ENCODE data around the gene DDX10. TPM values are rescaled to one million over a fixed set of nuclear protein-coding genes. Genes with fewer than 3 reads are reported as not detected.

DDX10 gene
- total RNA-seq, 1 donor, result 20.3 TPM

DNA sequence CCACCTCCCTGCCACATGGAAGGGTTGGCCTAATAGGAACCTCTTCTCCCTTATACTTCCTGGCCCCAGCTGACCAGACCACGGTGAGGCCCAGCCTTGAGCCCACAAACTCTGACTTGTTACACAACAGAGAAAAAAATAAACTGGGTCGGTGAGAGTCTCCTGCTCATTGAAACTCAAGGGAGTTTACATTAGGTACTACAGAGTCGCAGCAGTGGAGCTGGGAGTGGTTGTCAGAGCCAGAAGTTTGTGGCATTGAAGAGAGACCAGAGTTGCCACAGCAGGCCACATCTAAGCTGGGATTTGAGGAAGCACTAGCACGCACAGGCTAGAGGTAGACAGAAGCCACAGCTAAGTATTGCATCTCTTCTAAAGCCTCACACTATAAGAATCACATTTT, 296.2 kb downstream of the DDX10 start:
- no peak overlapping the region for H3K4me3 ChIP-seq (ENCODE audit: low read depth, low read length)
- peak; percentile 10 for DNase-seq (ENCODE audit: low read depth)
- TF ChIP-seq CTCF (IDR thresholded peaks at IDR 0.05; ENCODE audit: insufficient read depth, low read depth, low read length), result no peak

GRCh38 chr11:108963118-108963517, 298.2 kb downstream of the DDX10 start:
- TF ChIP-seq CTCF (IDR thresholded peaks at IDR 0.05; ENCODE audit: insufficient read depth, low read depth, low read length), result no peak
- no peak overlapping the region for H3K4me3 ChIP-seq (ENCODE audit: low read depth, low read length)
- no peak for DNase-seq (ENCODE audit: low read depth)

DNA sequence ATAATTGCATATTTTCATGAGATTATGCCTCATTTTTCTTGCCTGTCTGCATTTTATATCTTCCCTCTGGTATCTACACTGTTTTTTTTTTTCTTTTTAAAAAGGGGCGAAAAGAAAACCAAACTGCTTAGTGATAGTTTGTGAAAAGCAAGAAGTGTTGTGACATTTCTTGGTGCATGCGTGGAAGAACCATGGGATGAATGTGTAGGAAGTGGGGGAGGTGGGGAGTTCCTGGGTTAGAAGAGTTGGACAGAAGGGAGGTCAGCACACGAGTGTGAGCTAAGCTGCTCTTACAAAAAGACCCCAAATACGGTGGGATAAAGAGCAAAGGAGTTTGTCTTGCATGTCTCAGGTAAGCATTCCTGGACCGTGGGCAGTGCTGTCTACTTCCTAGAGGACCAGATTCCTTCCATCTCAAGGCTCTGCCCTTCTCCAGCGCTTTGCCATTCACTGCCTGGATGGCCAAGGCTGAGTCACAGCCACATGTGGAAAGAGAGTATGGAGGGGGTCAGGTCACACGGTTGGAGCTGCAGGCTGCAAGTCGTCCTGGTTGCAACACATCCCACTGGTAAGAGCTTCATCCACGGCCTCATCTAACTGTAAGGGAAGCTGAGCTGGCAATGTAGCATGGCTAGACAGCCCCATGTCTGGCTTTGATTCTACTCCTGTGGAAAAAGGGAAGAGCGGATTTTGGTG, 300.6 kb downstream of the DDX10 start:
- no peak for TF ChIP-seq CTCF (IDR thresholded peaks at IDR 0.05; ENCODE audit: insufficient read depth, low read depth, low read length)
- DNase-seq (ENCODE audit: low read depth), result peak; percentile 92
- no peak overlapping the region for H3K4me3 ChIP-seq (ENCODE audit: low read depth, low read length)

GRCh38 chr11:108966206-108966605, 301.3 kb downstream of the DDX10 start:
- no peak for TF ChIP-seq CTCF (IDR thresholded peaks at IDR 0.05; ENCODE audit: insufficient read depth, low read depth, low read length)
- no peak overlapping the region for H3K4me3 ChIP-seq (ENCODE audit: low read depth, low read length)
- no peak for DNase-seq (ENCODE audit: low read depth)

GRCh38 chr11:108966978-108967377, 302.1 kb downstream of the DDX10 start:
- H3K4me3 ChIP-seq (ENCODE audit: low read depth, low read length), result no peak overlapping the region
- TF ChIP-seq CTCF (IDR thresholded peaks at IDR 0.05; ENCODE audit: insufficient read depth, low read depth, low read length), result no peak
- no peak for DNase-seq (ENCODE audit: low read depth)

- TF ChIP-seq CTCF (IDR thresholded peaks at IDR 0.05; ENCODE audit: insufficient read depth, low read depth, low read length), result no peak
- peak; percentile 79 for DNase-seq (ENCODE audit: low read depth)
- H3K4me3 ChIP-seq (ENCODE audit: low read depth, low read length), result no peak overlapping the region
These were observed 302.7 kb downstream of the DDX10 start for GRCh38 chr11:108967571-108967970.
